ENCODE measurements around the gene GBGT1.
A peak's percentile ranks its signal among the peaks of the same experiment; 100 is the strongest.

Gene GBGT1

DNA sequence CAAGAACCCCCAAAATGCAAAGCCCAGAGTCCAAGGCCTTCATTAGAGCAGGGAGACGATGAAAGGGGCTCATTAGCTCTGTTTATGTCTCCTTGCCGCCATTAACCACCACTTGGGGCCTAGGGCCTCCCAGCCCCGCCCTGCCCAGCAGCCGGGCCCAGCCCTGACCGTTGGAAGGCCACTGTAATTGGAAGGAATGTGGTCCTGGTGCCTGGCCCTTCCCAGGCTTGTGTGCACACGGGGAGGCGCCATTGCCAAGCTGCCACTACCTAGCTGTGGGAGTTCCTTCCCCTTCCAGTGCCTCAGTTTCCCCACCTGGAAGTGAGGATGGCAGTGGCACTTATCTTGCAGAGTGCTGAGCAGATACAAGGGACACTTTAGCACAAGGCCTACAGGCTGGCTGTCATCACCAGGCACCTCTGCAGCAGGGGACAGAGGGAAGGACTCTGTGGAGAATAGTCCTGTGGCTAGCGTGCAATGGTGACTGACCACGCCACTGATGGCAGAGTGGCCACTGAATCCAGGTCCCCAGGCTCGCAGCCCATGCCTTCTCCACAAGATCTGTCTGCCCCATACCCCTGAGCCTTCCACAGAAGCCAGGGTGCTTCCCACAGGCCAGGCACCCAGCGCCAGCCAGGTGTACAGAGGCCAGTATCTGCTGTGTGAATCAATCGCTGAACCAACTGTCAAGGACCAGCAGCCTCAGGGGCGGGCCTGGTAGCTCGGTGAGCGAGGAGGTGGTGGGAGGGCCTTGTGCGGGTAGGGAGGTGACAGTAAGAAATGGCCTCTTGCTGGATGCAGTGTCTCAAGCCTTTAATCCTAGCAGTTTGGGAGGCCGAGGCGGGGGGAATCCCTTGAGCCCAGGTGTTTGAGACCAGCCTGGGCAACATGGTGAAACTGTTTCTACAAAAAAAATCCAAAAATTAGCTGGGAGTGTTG is 20.8 kb downstream of the GBGT1 start:
- DNase-seq, result no peak

DNA sequence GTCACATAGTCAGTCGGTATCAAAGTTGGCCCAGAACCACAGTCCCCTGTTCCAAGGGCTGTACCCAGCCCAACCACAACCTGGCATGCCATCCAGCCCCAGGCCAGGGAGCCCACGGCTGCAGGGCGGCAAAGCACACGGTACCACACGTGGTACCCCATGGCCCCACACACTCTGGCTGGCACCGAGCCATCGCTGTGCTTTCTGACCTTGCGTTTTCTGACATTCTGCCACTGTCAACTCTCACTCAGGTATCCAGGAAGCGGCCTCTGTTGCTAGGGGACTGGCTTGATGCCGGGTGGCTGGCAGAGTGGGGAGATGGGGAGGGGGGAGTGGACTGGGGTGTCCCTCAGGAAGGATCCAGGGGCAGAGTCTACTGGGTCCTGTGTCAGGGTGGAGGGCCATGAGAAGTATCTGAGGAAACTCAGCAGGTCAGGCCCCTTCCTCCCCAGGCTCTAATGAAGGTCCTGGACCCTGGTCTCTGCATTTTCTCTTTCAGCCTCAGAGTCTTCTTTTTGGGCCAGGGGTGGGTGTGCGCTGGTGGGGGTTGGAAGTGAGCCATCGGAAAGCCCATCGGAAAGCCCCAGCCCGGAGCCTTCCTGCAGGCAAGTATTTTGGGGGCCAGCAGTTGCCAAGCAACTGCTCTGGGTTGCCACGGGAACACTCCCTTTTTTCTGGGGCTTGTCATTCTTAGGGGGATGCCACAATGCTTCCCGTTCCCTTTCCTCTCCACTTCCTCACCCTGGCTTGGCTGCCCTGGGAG is 21.7 kb downstream of the GBGT1 start:
- DNase-seq, result no peak

DNA sequence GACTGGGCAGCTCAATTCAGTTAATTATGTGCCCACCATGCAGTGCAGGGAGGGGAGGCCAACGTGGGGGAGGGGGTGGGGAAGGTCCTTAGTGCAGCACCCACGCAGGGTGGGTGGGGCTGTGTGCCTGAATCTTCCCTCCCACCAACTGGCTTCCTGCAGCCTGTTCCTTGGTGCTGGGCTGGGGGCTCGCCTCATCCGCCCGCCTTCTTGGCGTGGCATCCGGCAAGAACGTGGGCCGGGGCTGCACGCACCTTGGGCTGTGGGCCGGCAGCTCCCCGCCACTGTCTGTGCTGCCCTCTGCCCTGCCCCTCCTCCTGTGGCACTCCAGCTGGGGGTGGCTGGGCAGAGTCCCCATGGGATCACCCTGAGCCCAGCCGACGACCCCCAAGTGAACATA is 23.1 kb downstream of the GBGT1 start:
- no peak for DNase-seq

DNA sequence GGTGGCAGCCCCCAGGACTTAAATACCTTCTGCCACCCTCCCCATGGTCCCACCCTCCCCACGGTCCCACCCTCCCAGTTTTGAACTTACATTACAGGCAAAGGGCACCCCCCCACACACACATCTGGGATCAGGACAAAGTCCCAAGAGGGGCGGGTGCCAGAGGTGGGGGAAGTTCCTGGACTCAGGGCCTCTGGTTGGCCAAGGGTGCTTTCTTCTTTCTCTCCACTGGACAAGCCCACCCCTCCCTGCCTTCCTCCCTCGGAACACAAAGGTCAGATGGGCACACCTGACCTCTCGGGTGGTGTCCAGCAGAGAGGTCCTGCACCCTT is 23.6 kb downstream of the GBGT1 start:
- no peak for DNase-seq

DNA sequence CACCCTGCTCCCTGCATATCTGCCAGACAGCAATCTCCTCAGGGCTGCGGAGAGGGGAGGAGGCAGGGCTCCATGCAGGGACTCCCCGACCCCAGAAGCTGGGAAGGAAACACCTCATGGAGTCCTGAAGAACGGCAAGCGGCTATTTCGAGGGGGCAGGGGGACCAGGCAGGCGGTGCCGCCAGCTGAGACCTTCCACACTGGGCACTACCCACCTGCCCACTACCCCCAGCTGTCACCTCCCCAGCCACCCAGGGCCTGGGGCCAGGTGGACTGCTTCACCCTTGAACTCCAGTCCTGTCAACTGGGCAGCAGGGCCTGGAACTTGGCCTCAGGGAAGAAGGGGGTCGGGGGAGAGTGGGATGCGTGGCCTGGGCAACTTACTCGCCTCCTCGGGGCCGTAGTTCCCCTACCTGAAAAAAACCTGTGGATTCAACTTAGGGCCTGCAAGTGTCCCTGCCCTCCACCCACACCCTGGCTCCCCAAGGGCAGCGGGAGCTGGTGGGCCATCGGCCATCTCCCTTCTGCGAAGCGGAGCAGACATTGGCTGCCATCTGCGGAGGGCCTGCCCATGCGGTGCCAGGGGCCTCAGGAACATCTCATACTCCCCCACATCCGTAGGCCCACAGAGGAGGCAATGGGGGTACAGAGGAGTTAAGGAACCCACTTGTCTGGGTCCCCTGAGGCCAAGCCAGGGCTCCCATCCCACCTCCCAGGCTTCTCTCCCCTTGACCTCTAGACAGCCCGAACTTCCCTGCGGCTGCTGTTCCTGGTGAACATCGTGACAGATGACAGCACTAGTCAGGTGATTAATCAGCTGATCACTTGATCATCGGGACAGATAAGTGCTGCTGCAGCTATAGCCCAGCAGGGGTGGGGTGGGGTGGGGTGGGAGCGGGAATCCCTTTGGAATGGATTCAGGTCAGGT is 24.2 kb downstream of the GBGT1 start:
- DNase-seq, result no peak

DNA sequence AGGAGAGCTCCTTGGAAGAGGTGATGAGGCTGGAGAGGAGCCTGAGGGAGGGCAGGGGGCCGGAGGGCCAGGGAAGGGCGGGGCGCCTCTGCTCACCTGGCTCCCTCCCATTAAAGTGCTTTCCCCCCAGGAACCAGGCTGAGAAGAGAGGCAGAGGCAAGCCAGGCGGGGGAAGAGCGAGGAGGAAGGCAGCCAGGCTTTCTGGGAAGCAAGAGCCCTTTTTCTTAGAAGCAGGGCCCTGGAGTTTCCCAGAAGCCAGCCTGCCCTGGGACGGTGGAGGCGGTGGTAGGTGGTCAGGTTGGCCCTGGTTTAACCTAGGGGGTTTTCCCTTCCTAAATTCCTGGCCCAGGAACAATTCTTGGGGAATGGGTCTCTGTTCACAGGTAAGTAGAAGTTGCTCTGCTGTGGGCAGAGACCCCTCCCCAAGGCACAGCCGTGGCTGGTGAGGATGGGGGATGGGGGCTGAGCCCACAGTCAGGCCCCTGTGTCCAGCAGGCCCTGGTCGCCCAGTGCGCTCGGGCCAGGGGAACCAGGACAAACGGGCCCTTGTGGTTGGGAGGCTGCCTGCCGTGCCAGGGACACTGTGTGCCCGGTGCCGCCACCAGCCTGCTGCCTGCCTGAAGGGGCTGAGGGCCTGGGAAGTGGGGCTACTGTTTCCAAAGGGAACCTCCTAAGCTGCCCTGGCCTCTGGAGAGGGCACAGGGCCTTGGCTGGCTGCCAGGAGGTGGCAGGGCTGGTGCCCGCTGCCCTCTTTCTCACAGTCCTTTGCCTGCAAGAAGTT is 26.1 kb downstream of the GBGT1 start:
- DNase-seq, result no peak

DNA sequence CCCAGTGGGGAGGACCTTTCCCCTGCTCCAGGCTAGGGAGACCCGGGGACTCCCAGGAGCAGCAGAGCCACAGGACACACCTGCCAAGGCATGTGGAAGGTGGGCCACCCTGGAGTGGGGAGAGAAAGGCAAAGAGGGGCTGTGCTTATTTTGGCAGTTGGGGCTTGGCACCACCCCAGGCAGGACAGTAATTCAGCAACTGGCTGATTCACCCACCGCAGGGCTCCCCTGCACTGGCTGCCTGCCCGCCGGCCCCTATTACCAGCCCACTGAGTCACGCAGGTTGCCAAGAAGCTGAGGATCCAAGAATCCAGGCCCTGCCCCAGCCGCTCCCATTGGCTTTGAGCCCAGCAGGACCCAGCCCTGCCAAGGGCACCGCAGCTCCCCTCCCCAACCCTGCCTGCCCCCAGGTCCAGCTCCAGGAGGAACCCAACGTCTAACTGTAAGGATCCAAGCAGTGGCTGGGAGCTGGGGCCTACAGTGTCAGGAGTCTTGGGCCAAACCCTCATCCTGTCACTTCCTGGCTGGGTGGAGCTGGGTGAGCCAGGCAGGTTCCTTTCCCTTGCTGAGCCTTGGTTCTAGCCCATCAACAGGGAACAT is 28.5 kb downstream of the GBGT1 start:
- peak; percentile 89 for DNase-seq

DNA sequence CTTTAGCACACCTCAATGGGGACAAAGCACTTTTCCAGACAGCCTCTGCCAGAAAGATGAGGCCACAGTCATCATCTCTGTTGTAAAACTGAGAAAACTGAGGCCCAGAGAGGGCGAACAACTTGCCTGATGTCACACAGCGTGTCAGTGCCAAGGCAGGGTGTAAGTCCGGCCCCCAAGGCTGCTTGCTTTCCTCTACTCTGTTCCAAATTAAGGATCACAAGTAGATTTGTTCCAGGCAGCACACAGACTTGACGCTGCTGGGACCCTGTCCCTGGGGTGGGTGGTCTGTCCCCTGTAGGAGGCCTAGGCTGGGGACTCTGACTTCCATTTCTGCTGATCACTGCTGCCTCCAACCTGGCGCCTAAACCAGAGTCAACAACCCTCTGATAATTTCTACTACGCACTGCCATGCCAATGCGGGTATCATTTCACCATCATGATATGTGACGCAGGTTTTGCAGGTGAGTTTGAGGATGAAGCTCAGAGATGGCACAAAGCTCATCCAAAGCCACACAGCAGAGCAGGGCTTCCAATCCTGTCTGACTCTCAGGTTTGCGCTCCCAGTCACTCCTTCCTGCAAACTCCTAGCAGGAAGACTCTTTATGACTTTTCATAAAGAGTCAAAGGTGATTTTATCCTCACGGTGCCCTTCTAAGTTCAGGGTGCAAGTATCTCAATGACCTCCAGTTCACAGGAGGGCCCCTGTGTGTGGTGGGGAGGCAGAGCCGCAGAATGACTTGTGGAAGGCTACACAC is 29.1 kb downstream of the GBGT1 start:
- no peak for DNase-seq

DNA sequence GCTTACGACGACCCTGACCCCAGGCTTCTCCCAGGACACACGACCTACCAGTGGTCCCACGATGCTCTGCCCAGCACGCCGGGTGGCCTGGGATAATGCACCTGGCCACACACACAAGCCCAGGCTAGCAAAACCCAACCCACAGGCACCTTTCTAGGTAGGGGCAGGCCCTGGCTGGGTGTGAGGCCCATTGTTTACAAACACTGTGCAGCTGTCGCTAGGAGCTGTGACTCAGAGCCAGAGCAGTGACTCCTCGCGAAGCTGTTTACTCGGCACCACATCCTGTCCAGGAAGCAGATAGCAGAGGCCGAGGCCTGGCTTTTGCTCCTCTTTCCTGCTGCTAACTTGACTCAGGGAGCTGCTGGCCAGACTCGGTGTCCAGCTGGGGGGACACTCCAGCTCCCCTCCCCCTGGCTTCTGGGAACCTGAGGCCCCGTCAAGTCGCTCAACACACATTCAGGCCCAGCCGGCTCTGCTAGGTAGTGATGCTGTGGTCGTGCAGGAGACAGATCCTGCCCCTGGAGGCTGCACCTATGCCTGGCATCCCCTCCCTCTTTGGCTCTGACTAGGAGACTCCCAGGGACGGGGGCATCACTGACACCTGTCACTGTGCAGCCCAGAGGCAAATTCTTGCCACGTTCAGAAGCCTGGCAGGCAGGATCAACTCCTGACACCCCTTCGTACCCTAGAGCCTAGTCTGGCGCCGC is 29.9 kb downstream of the GBGT1 start:
- DNase-seq, result peak; percentile 91

DNA sequence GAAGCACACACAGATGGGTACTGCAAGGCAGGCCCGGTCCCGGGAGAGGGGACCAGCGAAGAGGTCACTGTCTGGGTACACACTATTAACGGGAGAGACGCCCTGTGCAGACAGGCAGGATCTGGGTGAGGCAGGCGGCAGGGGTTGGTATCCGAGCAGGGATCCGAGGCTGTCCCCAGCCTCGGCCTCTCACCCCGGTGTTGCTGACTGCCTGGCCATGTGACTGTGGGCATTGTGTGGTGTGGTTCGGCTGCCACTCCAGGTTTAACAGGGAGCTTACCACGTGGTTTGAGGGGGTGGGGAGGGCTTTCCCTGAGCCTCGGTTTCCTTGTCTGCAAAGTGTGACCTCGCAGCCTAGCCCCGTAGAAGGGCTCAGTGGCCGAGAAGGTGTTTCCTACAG is 31.5 kb downstream of the GBGT1 start:
- DNase-seq, result no peak

DNA sequence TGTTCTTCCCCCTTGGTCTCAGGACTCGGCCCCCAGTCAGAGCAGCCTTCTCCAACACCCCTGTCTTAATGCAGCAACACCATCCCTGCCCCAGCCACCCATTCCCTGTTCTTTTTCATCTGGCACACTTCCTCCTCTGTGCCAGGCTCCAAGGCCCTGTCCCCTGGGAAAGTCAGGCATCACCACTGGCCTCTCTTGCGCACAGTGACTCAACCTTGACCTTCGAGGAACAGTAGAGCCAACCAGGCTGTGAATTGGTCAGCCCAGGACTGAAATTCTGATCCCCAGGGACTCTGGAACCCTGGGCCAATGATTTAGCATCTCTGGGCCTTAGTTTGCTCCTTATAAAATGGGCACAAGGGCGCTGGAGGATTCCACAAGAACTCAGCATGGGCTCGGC is 32.2 kb downstream of the GBGT1 start:
- no peak for DNase-seq

DNA sequence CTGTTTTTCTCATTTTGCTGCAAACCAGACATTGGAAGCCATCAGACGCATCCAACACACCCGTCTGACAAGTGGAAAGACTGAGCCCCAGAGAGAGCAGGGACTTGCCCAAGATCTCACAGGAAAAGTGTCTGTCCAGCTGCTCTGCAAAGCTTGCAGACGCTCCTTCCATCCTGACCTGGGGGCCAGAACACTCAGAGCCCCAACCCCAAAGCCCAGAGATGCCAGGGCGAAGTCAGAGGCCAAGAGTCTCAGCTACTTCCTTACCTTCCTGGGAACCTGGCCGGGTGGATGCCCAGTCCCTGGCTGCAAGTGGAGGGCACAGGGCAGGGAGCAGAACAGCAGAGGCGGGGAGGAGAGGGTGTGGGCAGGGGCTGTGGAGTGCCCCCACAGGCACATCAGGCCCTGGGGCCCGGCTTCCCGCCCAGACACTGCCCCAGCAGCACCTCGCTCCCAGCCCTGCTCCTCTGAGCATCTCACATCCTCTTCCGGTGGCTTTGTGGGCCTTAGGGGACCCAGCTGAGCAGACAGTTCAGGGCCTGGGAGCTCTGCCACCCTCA is 32.9 kb downstream of the GBGT1 start:
- no peak for DNase-seq

DNA sequence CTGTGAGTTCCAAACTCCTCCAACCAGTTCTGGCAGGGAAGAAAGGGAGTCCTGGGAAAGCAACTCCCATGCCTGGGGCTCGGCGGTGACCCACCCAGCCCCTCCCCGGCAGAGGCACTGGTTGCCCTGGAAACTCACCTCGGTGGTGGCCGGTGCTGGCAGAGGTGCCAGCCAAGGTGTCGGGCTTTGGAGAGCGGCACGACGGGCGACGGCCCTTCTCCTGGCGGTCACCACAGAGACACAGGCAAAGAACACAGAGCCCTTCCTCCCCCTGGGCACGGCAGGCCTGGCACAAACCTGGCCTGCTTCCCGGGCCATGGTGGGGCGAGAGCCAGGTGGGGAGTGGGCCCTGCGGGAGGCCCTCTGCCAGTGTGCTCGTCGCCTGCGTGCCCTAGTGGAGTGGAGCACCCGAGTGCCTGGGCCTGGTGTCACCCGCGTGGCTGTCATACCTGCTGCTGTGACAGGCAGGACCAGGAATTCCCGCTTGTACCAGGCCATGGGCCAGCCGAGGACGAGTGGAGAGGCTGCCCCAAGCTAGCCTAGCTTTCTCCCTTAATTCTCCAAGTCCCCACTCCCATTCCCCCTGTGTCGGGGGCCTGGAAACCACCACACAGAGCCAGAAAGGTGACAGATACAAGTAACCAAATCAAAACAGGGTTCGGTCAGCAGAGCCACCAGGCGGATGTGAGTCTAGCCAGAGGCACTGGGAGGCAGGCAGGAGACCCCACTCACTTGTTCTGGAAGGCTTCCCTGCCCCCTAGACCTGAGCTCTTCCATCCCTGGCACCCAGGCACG is 34.5 kb downstream of the GBGT1 start:
- DNase-seq, result no peak

DNA sequence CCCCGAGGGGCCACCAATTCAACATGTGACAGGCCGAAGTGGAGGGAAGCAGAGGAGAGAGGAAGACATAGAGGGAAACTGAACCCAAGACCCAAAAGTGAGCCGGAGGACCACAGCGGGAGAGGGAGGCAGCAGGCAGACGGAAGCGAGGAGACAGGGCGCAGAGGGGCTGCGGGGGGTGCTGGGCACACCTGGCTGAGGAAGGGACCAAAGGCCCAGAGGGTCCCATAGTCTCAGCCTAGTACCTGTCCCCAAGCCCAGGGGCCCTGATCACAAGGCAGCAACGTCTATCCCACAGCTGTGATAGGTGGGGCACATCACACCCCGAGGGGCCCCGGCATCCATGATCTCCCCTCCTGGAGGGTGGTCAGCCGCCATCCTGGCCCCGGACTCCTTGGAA is 35.6 kb downstream of the GBGT1 start:
- DNase-seq, result no peak

DNA sequence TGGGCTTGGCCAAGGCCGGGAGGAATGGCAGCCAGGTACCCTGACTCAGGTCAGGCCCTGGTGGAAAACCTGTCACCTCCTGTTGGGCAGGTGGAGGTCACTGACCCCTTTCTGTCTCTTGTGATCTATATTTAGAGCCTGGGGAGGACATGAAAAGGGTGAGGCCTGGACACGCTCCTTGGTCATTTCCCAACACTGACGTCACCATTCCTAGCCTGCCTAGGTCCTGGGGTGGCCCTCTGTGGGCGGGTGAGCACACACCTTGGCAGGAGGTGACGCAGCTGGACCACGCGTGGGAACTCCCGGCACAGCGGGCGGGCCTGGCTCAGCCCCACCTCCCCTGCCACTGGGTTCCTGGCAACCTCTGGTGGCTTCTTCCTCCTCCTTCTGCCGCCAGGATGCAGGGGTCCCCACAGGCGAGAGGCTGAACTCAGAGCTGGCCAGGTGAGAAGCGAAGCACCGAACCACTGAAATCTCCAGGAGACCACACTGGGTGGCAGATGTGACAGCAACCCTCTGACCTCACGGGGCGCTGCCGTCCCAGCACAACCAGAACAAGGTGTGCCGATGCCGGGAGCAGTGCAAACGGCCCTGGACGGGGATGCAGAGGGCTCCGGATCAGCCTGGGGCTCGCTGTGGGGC is 36.3 kb downstream of the GBGT1 start:
- no peak for DNase-seq

DNA sequence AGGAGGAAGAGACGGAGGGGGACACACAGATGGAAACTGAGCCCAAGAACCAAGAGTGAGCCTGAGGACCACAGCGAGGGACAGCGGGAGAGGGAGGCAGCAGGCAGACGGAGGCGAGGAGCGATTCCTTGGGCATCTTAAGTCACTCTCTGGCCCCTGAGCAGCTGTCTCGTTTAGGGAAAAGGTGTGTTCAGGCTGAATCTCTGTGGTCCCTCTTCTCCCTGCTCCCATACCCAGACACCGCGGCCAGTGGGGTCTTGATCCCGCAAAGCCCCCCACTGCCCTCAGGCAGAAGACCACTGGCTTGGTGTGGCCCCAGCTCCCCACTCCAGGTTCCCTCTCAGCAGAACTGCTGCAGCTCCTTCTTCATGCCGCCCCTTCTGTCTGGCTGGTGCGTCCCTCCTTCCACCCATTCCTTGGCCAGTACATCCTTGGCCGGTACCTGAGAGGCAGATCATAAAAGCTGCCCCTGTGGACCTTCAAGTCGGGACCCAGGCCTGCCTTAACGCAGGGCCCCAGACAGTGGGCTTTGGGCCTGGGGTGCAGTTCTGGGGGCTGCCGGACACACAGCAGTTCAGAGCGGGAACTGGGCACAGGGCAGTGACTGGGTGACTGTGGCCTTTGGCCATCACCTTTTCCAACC is 36.9 kb downstream of the GBGT1 start:
- DNase-seq, result no peak

DNA sequence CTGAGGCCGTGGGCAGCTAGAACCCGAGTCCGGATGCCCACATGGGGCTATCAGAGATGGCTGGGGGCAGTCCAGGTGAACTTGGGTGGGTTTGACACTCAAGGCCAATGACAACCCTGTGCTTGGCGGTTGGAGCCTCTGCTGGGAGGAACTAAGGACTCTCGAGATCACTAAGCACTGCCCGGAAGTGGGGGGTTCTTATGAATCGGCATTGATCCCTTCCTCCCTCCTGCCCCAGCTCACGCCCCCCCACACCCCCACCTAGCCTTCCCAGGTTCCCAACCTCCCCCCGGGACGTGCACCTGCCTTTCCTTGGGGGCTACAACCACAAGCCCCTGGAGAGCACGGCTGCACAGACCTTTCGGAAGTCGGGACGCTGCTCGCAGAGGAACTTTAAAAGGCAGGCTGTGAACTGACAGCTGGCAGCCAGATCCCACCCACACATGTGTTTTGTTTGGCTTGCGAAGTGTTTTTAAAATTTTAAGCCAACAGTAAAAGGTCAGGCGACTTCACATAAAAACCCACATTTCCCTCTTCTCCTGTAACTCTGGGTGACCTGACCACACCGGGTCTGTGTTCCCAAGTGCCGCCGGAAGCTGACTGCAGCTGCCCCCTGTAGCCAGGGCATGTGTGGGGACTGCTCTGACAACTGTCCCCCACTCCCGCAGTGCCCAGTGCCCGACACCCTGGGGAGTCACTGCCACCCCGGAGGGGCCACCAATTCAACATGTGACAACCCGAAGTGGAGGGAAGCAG is 37.6 kb downstream of the GBGT1 start:
- DNase-seq, result peak; percentile 29

DNA sequence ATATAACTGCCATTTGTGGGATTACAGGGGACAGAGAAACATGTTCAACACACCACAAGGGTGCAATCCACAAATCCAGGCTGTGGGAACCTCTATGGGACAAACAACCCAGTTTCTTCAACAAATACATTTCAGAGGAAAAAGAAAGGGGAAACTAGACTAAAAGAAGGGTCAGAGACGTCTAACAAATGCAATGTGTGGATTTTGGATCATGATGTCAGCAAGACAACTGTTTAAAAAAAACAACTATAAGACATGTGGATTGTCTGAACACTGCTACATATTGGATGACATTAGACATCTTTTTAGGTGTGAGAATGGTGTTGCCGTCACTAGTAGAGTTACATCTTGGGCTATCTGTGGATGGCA is 38.8 kb downstream of the GBGT1 start:
- DNase-seq, result no peak

Data from fibroblast of skin of right biceps (primary cell).